Lower leg skin (tissue), 4 donors: ENCODE data around the gene ARHGEF12. TPM values are rescaled to one million over a fixed set of nuclear protein-coding genes. Genes with fewer than 3 reads are reported as not detected.

Source experiments
- DNase-seq, 2 donors: peaks; one replicate each; pipeline ENCODE4 v3.0.0-alpha.2; 2019; ENCODE audit warnings: low spot score in 2 of 2
- H3K4me3 ChIP-seq: fragments of 200-600 bp; sonication (generic); 2 replicates; pipeline ENCODE4 v1.5.1; 2017; ENCODE audit warnings: mild to moderate bottlenecking, low read depth; ENCODE audit not compliant: poor library complexity, severe bottlenecking
- POLR2A ChIP-seq, 2 donors: fragments of 450-650 bp; IDR thresholded peaks; one replicate each; pipeline ENCODE4 v1.6.1; 2016 to 2017; ENCODE audit warnings: antibody characterized with exemption in 2 of 2, mild to moderate bottlenecking in 1 of 2, moderate library complexity in 1 of 2
- WGBS, 2 donors: methylation state at CpG; one replicate each; pipeline ENCODE4 v1.1.5; 2018; 5-methylcytosine and 5-hydroxymethylcytosine counted together
- intact Hi-C: fragments of 100-400 bp; cut with DNase I; formaldehyde crosslinking; loops from one replicate; pipeline ENCODE4 v1.15.0; 2023; ENCODE audit warnings: low total_unique reads
- total RNA-seq, 4 donors: library from RNA; depleted of rRNA; stranded (reverse); fragments of >200 nt; gene quantifications; one replicate each; pipeline ENCODE4 v1.1.0, GENCODE V29; 2016
- TF ChIP-seq, protein P1 (sequence below), 3 donors: fragments of 450-650 bp; IDR thresholded peaks; one replicate each; pipeline ENCODE4 v1.5.1; 2016; ENCODE audit warnings: antibody characterized with exemption in 3 of 3, mild to moderate bottlenecking in 3 of 3, moderate library complexity in 2 of 3

Gene ARHGEF12
- total RNA-seq, 4 donors from 2014 or later = 124 to 153 (median 132) TPM

DNA sequence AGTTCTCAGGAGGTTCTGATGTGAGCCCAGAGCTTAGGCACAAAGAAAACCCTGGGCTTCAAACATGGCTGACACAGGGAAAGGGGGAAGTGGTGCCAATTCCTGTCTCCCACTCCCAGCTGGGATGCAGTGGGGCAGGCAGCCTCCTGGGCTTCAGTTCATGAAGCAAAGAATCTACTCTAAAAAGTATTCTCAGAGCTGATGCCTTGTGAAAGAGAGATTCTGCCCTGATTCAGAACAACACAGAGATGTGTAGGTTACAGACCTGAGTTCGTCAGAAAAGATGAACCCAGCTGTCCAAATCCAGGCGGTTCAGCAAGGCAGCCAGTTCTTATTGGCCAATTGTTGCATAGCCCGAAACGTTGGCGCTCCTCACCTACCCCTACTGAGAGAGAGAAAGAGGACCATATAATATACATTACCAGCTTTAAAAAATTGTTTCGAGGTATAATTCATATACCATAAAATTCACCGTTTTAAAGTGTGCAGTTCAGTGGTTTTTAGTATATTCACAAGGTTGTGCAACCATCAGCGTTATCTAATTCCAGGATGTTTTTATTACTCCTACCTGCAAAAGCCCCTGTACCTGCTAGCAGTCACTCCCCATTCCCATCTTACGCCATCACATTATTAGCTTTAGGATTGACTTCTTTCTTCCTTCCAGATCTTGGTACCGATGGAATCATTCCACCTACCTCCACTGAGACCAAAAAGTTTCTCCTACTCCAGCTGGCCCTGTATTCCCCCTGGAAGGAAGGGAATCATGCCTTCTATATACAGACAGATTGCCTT, 18.3 kb upstream of the ARHGEF12 start:
- TF ChIP-seq POLR2A (IDR thresholded peaks at IDR 0.05) = no peak
- TF ChIP-seq, protein P1, sequence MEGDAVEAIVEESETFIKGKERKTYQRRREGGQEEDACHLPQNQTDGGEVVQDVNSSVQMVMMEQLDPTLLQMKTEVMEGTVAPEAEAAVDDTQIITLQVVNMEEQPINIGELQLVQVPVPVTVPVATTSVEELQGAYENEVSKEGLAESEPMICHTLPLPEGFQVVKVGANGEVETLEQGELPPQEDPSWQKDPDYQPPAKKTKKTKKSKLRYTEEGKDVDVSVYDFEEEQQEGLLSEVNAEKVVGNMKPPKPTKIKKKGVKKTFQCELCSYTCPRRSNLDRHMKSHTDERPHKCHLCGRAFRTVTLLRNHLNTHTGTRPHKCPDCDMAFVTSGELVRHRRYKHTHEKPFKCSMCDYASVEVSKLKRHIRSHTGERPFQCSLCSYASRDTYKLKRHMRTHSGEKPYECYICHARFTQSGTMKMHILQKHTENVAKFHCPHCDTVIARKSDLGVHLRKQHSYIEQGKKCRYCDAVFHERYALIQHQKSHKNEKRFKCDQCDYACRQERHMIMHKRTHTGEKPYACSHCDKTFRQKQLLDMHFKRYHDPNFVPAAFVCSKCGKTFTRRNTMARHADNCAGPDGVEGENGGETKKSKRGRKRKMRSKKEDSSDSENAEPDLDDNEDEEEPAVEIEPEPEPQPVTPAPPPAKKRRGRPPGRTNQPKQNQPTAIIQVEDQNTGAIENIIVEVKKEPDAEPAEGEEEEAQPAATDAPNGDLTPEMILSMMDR (IDR thresholded peaks at IDR 0.05) = no peak
- WGBS, 2 donors = 72 to 79% methylated on average over 10 of the region's 10 CpGs
- no peak overlapping the region for H3K4me3 ChIP-seq
- peak in 1 of 2 donors; percentile 76 for DNase-seq
- intact Hi-C loops = no loop called here

- TF ChIP-seq POLR2A (IDR thresholded peaks at IDR 0.05) = no peak
- TF ChIP-seq, protein P1 (IDR thresholded peaks at IDR 0.05) = no peak
- H3K4me3 ChIP-seq = no peak overlapping the region
- intact Hi-C loops = no loop called here
- DNase-seq = peak in 1 of 2 donors; percentile 56
- 67 to 84% methylated on average over 4 of the region's 4 CpGs for WGBS, 2 donors
Observed at GRCh38 chr11:120318906-120319305, 17.3 kb upstream of the ARHGEF12 start.

GRCh38 chr11:120324932-120325810, 11.0 kb upstream of the ARHGEF12 start, which contains the start of gene TLCD5:
TSS of gene TLCD5 (plus strand) at chr11:120325299. CDS start at chr11:120327442, 2,143 bp downstream.
- TF ChIP-seq POLR2A (IDR thresholded peaks at IDR 0.05) = no peak
- TF ChIP-seq, protein P1 (IDR thresholded peaks at IDR 0.05) = no peak
- peak within 1 kb of the TSS; percentile 78 for H3K4me3 ChIP-seq
- peak in 1 of 2 donors; percentile 91 for DNase-seq
- intact Hi-C loops = no loop called here
- WGBS, 2 donors = 1 to 7% methylated on average over 25 to 51 of the region's 84 CpGs

- WGBS, 2 donors = 65 to 70% methylated on average over 3 of the region's 3 CpGs
- no peak overlapping the region for H3K4me3 ChIP-seq
Observed at GRCh38 chr11:120326228-120326627, 10.0 kb upstream of the ARHGEF12 start.

GRCh38 chr11:120326845-120327281, 9.3 kb upstream of the ARHGEF12 start:
- TF ChIP-seq POLR2A (IDR thresholded peaks at IDR 0.05) = no peak
- TF ChIP-seq, protein P1 (IDR thresholded peaks at IDR 0.05) = no peak
- DNase-seq = no peak
- H3K4me3 ChIP-seq = no peak overlapping the region
- intact Hi-C loops = no loop called here
- WGBS, 2 donors = 49 to 50% methylated on average over 4 of the region's 4 CpGs

More at GRCh38 chr11:120326228-120326627, 10.0 kb upstream of the ARHGEF12 start:
- DNase-seq = no peak
- intact Hi-C loops = no loop called here
- TF ChIP-seq POLR2A (IDR thresholded peaks at IDR 0.05) = no peak
- TF ChIP-seq, protein P1 (IDR thresholded peaks at IDR 0.05) = no peak
